GM12865 (cell line): Measurements from ENCODE around the gene RFTN1.

Source experiments
- DNase-seq: peaks from one replicate; pipeline ENCODE4 v3.0.0; 2010; ENCODE audit warnings: low read depth
- H3K4me3 ChIP-seq: 2 replicates; pipeline ENCODE4 v1.5.1; 2011; ENCODE audit warnings: mild to moderate bottlenecking, low read depth, low read length, control low read depth
- TF ChIP-seq, protein P1 (sequence below): IDR thresholded peaks from 2 replicates; pipeline ENCODE4 v1.5.1; 2011; ENCODE audit warnings: low read length, control low read depth, low read depth, inconsistent platforms; ENCODE audit not compliant: insufficient read depth; ENCODE audit errors: missing control alignments

RFTN1 gene

DNA sequence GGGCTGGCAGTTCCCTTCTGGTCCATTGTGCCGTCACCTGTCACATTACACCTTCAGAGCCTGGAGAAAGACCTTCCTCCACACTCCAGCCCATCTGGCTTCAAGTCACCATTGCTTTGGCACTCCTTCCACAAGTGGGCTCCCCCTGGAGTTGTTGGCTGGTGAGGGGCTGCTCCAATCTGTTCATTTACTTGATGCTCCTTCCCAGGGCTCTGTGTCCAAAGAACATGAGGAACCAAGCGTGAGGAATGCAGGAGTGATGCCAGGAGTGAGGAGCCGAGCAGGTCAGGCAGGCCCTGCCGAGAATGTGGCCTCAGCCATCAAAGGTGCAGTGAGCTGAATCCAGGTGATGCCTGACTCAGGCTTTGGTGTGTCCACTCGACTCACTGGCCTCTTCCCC is 191.3 kb downstream of the RFTN1 start:
- DNase-seq, result no peak
- TF ChIP-seq, protein P1, sequence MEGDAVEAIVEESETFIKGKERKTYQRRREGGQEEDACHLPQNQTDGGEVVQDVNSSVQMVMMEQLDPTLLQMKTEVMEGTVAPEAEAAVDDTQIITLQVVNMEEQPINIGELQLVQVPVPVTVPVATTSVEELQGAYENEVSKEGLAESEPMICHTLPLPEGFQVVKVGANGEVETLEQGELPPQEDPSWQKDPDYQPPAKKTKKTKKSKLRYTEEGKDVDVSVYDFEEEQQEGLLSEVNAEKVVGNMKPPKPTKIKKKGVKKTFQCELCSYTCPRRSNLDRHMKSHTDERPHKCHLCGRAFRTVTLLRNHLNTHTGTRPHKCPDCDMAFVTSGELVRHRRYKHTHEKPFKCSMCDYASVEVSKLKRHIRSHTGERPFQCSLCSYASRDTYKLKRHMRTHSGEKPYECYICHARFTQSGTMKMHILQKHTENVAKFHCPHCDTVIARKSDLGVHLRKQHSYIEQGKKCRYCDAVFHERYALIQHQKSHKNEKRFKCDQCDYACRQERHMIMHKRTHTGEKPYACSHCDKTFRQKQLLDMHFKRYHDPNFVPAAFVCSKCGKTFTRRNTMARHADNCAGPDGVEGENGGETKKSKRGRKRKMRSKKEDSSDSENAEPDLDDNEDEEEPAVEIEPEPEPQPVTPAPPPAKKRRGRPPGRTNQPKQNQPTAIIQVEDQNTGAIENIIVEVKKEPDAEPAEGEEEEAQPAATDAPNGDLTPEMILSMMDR, result no peak

DNA sequence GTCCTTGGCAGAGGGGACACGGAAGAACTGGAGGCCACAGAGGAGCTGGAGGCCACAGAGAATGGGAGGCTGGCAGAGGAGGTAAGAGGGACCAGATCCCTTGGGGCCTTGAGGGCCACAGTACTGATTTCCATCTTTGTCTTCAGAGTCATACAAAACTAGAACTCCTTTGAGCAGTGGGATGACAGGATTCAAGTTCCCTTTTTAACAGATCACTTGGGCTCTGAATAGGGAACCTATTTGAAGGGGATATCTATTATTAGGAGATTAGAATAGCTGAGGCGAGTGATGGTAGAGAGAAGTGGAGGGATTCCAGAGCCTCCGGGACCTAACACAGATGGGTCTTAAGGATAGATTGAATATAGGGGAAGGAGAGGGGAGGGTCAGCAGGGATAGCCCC is 192.8 kb downstream of the RFTN1 start:
- H3K4me3 ChIP-seq, result no peak overlapping the region
- TF ChIP-seq, protein P1, result no peak
- no peak for DNase-seq

More for the DNA sequence above, 191.3 kb downstream of the RFTN1 start:
- H3K4me3 ChIP-seq, result no peak overlapping the region

DNA sequence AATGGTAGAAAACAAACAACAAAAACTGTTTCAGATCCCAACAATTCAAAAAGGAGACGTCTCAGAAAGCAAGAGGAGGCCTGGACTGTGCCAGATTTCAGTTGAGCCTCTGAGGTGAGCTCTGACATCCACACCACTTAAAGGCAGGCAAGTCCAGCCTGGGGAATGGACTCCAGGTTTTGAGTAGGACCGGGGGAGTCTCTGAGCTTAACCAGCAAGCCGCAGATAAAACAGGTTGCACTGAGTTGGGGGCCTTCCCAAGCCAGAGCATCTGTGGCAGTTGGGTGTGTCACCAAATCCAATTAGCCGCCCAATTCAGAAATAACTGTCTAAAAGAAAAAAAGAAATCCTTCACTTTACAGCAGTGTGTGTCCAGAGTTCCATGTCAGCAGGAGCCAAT is 193.8 kb downstream of the RFTN1 start:
- DNase-seq, result no peak
- TF ChIP-seq, protein P1, result no peak
- H3K4me3 ChIP-seq, result no peak overlapping the region

DNA sequence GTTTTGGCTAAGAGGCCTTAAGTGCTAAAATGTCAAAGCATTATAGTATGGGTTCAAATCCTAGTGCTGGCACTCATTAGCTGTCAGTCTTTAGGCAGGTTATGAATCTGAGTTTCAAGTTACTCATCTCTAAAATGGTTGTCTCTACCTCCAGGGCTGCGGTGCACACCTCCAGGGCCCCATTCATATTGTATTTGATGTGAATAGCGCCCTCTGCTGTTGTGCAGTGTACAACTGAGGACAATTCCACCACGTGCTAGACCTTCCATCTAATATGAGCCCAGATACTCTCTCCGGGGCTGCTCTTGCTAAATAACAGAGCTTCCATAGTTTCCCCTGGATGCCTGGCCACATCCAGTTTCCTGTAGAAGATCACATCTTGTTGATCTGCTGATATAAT is 194.2 kb downstream of the RFTN1 start:
- no peak overlapping the region for H3K4me3 ChIP-seq
- TF ChIP-seq, protein P1, result peak; percentile 49
- DNase-seq, result peak; percentile 70

DNA sequence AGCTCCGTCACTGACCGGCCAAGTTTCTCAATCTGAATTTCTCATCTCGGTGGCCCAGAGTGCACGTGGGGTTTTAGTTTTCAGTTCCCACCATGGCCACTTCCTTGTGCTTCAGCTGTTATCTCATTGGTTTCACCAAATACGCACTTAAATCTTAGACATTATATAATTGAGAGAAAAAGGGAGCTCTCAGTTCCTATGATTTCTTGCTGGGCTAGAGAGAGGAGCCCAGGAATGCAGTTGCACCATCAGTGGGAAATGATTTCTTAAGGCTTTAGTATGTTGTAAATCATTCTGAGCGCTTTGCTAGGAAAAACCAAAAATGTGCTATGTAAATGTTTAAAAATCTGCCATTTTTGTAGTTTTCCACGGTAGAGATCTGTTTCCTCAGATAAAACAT is 195.3 kb downstream of the RFTN1 start:
- no peak overlapping the region for H3K4me3 ChIP-seq
- TF ChIP-seq, protein P1, result no peak
- no peak for DNase-seq

DNA sequence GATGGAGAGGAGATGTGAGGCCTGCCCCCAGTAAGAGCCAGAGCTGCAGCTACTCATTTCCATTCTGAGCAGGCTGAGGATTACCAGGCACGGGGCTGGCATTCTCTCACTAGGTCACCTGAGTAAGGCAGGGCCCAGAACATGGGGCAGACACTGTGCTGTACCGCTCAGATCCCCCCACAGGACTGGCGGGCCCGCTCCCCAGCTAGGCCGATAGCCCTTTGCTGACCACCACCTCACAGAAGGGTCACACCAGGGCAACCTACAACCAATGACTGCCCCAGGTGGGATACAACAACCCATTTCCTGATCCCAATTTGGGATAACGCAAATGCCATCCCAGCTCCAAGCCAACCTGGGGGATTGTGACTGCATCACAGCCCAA is 195.9 kb downstream of the RFTN1 start:
- H3K4me3 ChIP-seq, result no peak overlapping the region
- TF ChIP-seq, protein P1, result no peak
- no peak for DNase-seq

DNA sequence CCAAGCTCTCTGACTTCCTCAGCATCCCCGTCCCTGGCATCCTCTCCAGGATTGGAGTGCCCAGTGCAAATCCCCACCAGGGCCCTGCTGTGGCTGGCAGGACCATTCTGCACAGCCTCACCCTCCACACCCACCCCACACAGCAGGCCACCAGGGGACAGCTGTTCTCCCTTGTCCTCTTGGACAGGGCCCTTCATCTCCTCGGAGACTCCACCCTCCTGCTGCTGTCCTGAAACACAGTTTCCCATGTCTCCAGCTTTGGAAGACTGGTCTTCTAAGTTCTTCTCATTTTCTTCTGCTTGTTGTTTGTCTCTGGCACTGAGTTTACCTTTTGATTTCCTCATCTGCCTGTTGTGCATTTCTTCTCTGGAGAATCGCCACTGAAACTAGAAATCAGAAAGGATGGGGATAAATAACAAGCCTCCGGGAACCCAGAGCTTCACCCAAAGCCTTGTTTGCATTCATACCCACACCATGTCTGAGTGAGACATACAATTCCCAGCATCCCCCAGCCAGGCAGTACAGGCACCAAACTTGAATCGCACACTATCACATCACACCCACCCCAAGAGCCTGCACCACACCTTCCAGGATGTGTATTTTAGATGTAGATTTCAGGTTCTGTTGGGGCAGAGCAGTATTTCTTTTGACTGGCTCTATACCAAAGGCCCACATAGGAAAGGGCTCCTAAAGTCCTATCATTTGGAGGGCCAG is 196.5 kb downstream of the RFTN1 start:
- DNase-seq, result no peak
- H3K4me3 ChIP-seq, result no peak overlapping the region
- TF ChIP-seq, protein P1, result no peak
